Measurements from ENCODE around the gene MEPCE.

The MEPCE gene

GRCh38 chr7:100425347-100425746 is 4.3 kb upstream of the MEPCE start:
- Histone ChIP-seq H2BK15ac (ENCODE audit: low read length) (no peak overlapping the region), H3K18ac (ENCODE audit: low read length) (no peak overlapping the region), H3K27me3 (ENCODE audit: control insufficient read depth in 3 of 3, insufficient read depth in 3 of 3, low read depth in 1 of 3, low read length in 3 of 3) (peaks cover 0 to 2% (median 0%) of the 10 kb centered on the region in 3 experiments), H2AK5ac (ENCODE audit: low read depth, low read length) (no peak overlapping the region), H3K9me3 (replicated peaks in 1 of 2; ENCODE audit: control insufficient read depth in 2 of 2, insufficient read depth in 1 of 2, low read depth in 1 of 2, low read length in 2 of 2) (peaks cover 4% of the 10 kb centered on the region in 2 donors), H3K4ac (ENCODE audit: low read length) (no peak overlapping the region), H3K9ac (ENCODE audit: low read depth, low read length, poor library complexity) (no peak overlapping the region), H2AFZ (ENCODE audit: low read length) (no peak overlapping the region), H3K4me1 (ENCODE audit: control insufficient read depth in 2 of 2, insufficient read depth in 1 of 2, low read depth in 1 of 2, low read length in 2 of 2) (peaks cover under 1 to 2% of the 10 kb centered on the region in 2 donors), H2BK120ac (ENCODE audit: low read depth, low read length) (no peak overlapping the region), H3K79me1 (ENCODE audit: low read depth, low read length) (no peaks in the 10 kb centered on the region), H3K14ac (ENCODE audit: low read length) (no peak overlapping the region), H3K27ac (replicated peaks; ENCODE audit: low read length) (no peak overlapping the region), H2BK5ac (ENCODE audit: low read length) (no peak overlapping the region), H2BK12ac (ENCODE audit: low read length) (no peak overlapping the region), H4K8ac (ENCODE audit: low read depth, low read length) (no peak overlapping the region), H3K23ac (ENCODE audit: low read depth, low read length, poor library complexity) (no peak overlapping the region), H3K4me2 (ENCODE audit: insufficient read depth, low read length, poor library complexity, severe bottlenecking) (no peak overlapping the region), H4K91ac (ENCODE audit: low read depth, low read length, poor library complexity) (no peak overlapping the region), H3K4me3 (ENCODE audit: low read length in 2 of 2) (no peak overlapping the region), H3K36me3 (replicated peaks in 1 of 2; ENCODE audit: control insufficient read depth in 2 of 2, insufficient read depth in 2 of 2, low read length in 2 of 2) (no peaks in the 10 kb centered on the region)
- no peak for DNase-seq (ENCODE audit: low spot score)
- WGBS, 2 donors (ENCODE audit: extremely low coverage in 2 of 2, insufficient read length in 2 of 2, insufficient replicate concordance in 1 of 2), result no CpG with 5 or more reads among the region's 1 CpG

GRCh38 chr7:100426516-100426915 is 3.1 kb upstream of the MEPCE start:
- Histone ChIP-seq H3K27me3 (ENCODE audit: control insufficient read depth in 3 of 3, insufficient read depth in 3 of 3, low read depth in 1 of 3, low read length in 3 of 3) (peaks cover 0 to 2% (median 0%) of the 10 kb centered on the region in 3 experiments), H2BK120ac (ENCODE audit: low read depth, low read length) (no peak overlapping the region), H3K23ac (ENCODE audit: low read depth, low read length, poor library complexity) (no peak overlapping the region), H3K9ac (ENCODE audit: low read depth, low read length, poor library complexity) (no peak overlapping the region), H3K4me3 (ENCODE audit: low read length in 2 of 2) (no peak overlapping the region), H3K18ac (ENCODE audit: low read length) (no peak overlapping the region), H4K91ac (ENCODE audit: low read depth, low read length, poor library complexity) (no peak overlapping the region), H3K4ac (ENCODE audit: low read length) (no peak overlapping the region), H2AK5ac (ENCODE audit: low read depth, low read length) (no peak overlapping the region), H2BK12ac (ENCODE audit: low read length) (no peak overlapping the region), H2BK15ac (ENCODE audit: low read length) (no peak overlapping the region), H2AFZ (ENCODE audit: low read length) (no peak overlapping the region), H3K4me1 (ENCODE audit: control insufficient read depth in 2 of 2, insufficient read depth in 1 of 2, low read depth in 1 of 2, low read length in 2 of 2) (peaks cover 11 to 13% of the 10 kb centered on the region in 2 donors), H3K14ac (ENCODE audit: low read length) (no peak overlapping the region), H3K9me3 (replicated peaks in 1 of 2; ENCODE audit: control insufficient read depth in 2 of 2, insufficient read depth in 1 of 2, low read depth in 1 of 2, low read length in 2 of 2) (peaks cover 4% of the 10 kb centered on the region in 2 donors), H3K4me2 (ENCODE audit: insufficient read depth, low read length, poor library complexity, severe bottlenecking) (no peak overlapping the region), H3K36me3 (replicated peaks in 1 of 2; ENCODE audit: control insufficient read depth in 2 of 2, insufficient read depth in 2 of 2, low read length in 2 of 2) (peaks cover 7 to 12% of the 10 kb centered on the region in 2 donors), H3K27ac (replicated peaks; ENCODE audit: low read length) (no peak overlapping the region), H3K79me1 (ENCODE audit: low read depth, low read length) (peaks cover 7% of the 10 kb centered on the region), H4K8ac (ENCODE audit: low read depth, low read length) (no peak overlapping the region), H2BK5ac (ENCODE audit: low read length) (no peak overlapping the region)
- DNase-seq (ENCODE audit: low spot score), result no peak

- Histone ChIP-seq H3K27me3 (ENCODE audit: control insufficient read depth in 3 of 3, insufficient read depth in 3 of 3, low read depth in 1 of 3, low read length in 3 of 3) (peaks cover 0 to 2% (median 0%) of the 10 kb centered on the region in 3 experiments), H4K8ac (ENCODE audit: low read depth, low read length) (peak overlapping the region; percentile 77), H3K14ac (ENCODE audit: low read length) (no peak overlapping the region), H2BK120ac (ENCODE audit: low read depth, low read length) (no peak overlapping the region), H3K18ac (ENCODE audit: low read length) (peak overlapping the region; percentile 93), H3K27ac (replicated peaks; ENCODE audit: low read length) (no peak overlapping the region), H3K36me3 (replicated peaks in 1 of 2; ENCODE audit: control insufficient read depth in 2 of 2, insufficient read depth in 2 of 2, low read length in 2 of 2) (peaks cover 13 to 24% of the 10 kb centered on the region in 2 donors), H2AFZ (ENCODE audit: low read length) (peak overlapping the region; percentile 94), H3K9ac (ENCODE audit: low read depth, low read length, poor library complexity) (peak overlapping the region; percentile 15), H3K4me1 (ENCODE audit: control insufficient read depth in 2 of 2, insufficient read depth in 1 of 2, low read depth in 1 of 2, low read length in 2 of 2) (peaks cover 21% of the 10 kb centered on the region in 2 donors), H2AK5ac (ENCODE audit: low read depth, low read length) (peak overlapping the region; percentile 53), H3K4me3 (ENCODE audit: low read length in 2 of 2) (peak overlapping the region; percentile 68 to 81), H2BK15ac (ENCODE audit: low read length) (no peak overlapping the region), H3K4me2 (ENCODE audit: insufficient read depth, low read length, poor library complexity, severe bottlenecking) (no peak overlapping the region), H3K23ac (ENCODE audit: low read depth, low read length, poor library complexity) (no peak overlapping the region), H3K79me1 (ENCODE audit: low read depth, low read length) (peaks cover 9% of the 10 kb centered on the region), H3K9me3 (replicated peaks in 1 of 2; ENCODE audit: control insufficient read depth in 2 of 2, insufficient read depth in 1 of 2, low read depth in 1 of 2, low read length in 2 of 2) (peaks cover 4% of the 10 kb centered on the region in 2 donors), H3K4ac (ENCODE audit: low read length) (no peak overlapping the region), H4K91ac (ENCODE audit: low read depth, low read length, poor library complexity) (no peak overlapping the region), H2BK5ac (ENCODE audit: low read length) (no peak overlapping the region), H2BK12ac (ENCODE audit: low read length) (no peak overlapping the region)
- DNase-seq (ENCODE audit: low spot score), result no peak
- no CpG with 5 or more reads among the region's 16 CpGs for WGBS, 2 donors (ENCODE audit: extremely low coverage in 2 of 2, insufficient read length in 2 of 2, insufficient replicate concordance in 1 of 2)
Observed at GRCh38 chr7:100427762-100428198, 1.9 kb upstream of the MEPCE start.

GRCh38 chr7:100428199-100428966 is 1.2 kb upstream of the MEPCE start, which contains the start of gene ZCWPW1:
Gene ZCWPW1 (minus strand): TSS chr7:100428703. CDS start chr7:100420649, 8,054 bp downstream.
- H4K8ac ChIP-seq (ENCODE audit: low read depth, low read length), result peak within 1 kb of the TSS; percentile 77
- peak within 1 kb of the TSS; percentile 100 for H3K23ac ChIP-seq (ENCODE audit: low read depth, low read length, poor library complexity)
- H3K27me3 ChIP-seq (ENCODE audit: control insufficient read depth in 3 of 3, insufficient read depth in 3 of 3, low read depth in 1 of 3, low read length in 3 of 3), result peaks cover 0 to 2% (median 0%) of the 10 kb centered on the region in 3 experiments
- peak within 1 kb of the TSS; percentile 100 for H3K27ac ChIP-seq (replicated peaks; ENCODE audit: low read length)
- peak within 1 kb of the TSS; percentile 98 for H2BK120ac ChIP-seq (ENCODE audit: low read depth, low read length)
- peak within 1 kb of the TSS; percentile 75 for H3K14ac ChIP-seq (ENCODE audit: low read length)
- H2BK12ac ChIP-seq (ENCODE audit: low read length), result no peak within 1 kb of the TSS
- H3K9ac ChIP-seq (ENCODE audit: low read depth, low read length, poor library complexity), result peak within 1 kb of the TSS; percentile 93
- peak within 1 kb of the TSS; percentile 68 to 92 for H3K4me3 ChIP-seq (ENCODE audit: low read length in 2 of 2)
- peaks cover 21% of the 10 kb centered on the region in 2 donors for H3K4me1 ChIP-seq (ENCODE audit: control insufficient read depth in 2 of 2, insufficient read depth in 1 of 2, low read depth in 1 of 2, low read length in 2 of 2)
- peak within 1 kb of the TSS; percentile 95 for H3K4me2 ChIP-seq (ENCODE audit: insufficient read depth, low read length, poor library complexity, severe bottlenecking)
- peaks cover 4% of the 10 kb centered on the region in 2 donors for H3K9me3 ChIP-seq (replicated peaks in 1 of 2; ENCODE audit: control insufficient read depth in 2 of 2, insufficient read depth in 1 of 2, low read depth in 1 of 2, low read length in 2 of 2)
- peaks cover 9% of the 10 kb centered on the region for H3K79me1 ChIP-seq (ENCODE audit: low read depth, low read length)
- peaks cover 18 to 30% of the 10 kb centered on the region in 2 donors for H3K36me3 ChIP-seq (replicated peaks in 1 of 2; ENCODE audit: control insufficient read depth in 2 of 2, insufficient read depth in 2 of 2, low read length in 2 of 2)
- no peak within 1 kb of the TSS for H4K91ac ChIP-seq (ENCODE audit: low read depth, low read length, poor library complexity)
- H3K4ac ChIP-seq (ENCODE audit: low read length), result no peak within 1 kb of the TSS
- H2AK5ac ChIP-seq (ENCODE audit: low read depth, low read length), result peak within 1 kb of the TSS; percentile 53
- no CpG with 5 or more reads among the region's 66 CpGs for WGBS, 2 donors (ENCODE audit: extremely low coverage in 2 of 2, insufficient read length in 2 of 2, insufficient replicate concordance in 1 of 2)
- DNase-seq (ENCODE audit: low spot score), result peak; percentile 94
- peak within 1 kb of the TSS; percentile 94 for H2AFZ ChIP-seq (ENCODE audit: low read length)
- no peak within 1 kb of the TSS for H2BK15ac ChIP-seq (ENCODE audit: low read length)
- peak within 1 kb of the TSS; percentile 100 for H3K18ac ChIP-seq (ENCODE audit: low read length)
- H2BK5ac ChIP-seq (ENCODE audit: low read length), result peak within 1 kb of the TSS; percentile 96
